GM19468 (cell line): ENCODE measurements around the gene OR10P1.

Experiments used
- ATAC-seq: cut with Tn5 transposase; IDR thresholded peaks from one replicate; pipeline ENCODE4 v1.9.1; 2021; ENCODE audit warnings: mild to moderate bottlenecking, moderate library complexity, moderate number of reproducible peaks; ENCODE audit not compliant: unreplicated experiment; ENCODE audit errors: extremely low read depth

Gene OR10P1

GRCh38 chr12:55682087-55682796 is 45.5 kb downstream of the OR10P1 start:
- ATAC-seq: no peak

- ATAC-seq: no peak
Measured at GRCh38 chr12:55683676-55684075, 47.0 kb downstream of the OR10P1 start.

GRCh38 chr12:55684761-55685370 is 48.2 kb downstream of the OR10P1 start:
- ATAC-seq: no peak

GRCh38 chr12:55685671-55686070 is 49.0 kb downstream of the OR10P1 start:
- ATAC-seq: no peak

GRCh38 chr12:55686366-55687010 is 49.8 kb downstream of the OR10P1 start:
- ATAC-seq: no peak
